A549 (cell line): ENCODE data around the gene FAM53B. TPM values are rescaled to one million over a fixed set of nuclear protein-coding genes. Genes with fewer than 3 reads are reported as not detected.

Source experiments
- ATAC-seq, 2 experiments: fragments of 200-7000 bp in 1 of 2; fragments of >200 bp in 1 of 2; cut with Nextera tagmentation in 1 of 2; cut with Tn5 transposase in 1 of 2; 3 replicates each; pipeline versions ENCODE4 v1.8.0 to v1.9.1; 2018 to 2020; ENCODE audit warnings: mild to moderate bottlenecking in 1 of 2, moderate library complexity in 1 of 2
- CTCF ChIA-PET: fragments of 300-600 bp; sonication (Branson Sonifier 250); formaldehyde crosslinking; extraction: SDS; loops from one replicate; lab custom pipeline; 2021; ENCODE audit warnings: antibody characterized with exemption, inconsistent platforms; lab: Yijun Ruan, JAX
- POLR2A ChIA-PET: fragments of 350-600 bp; formaldehyde crosslinking; extraction: SDS; loops from one replicate; lab custom pipeline; 2021; ENCODE audit warnings: antibody characterized with exemption, inconsistent platforms; lab: Yijun Ruan, JAX
- DNase-seq, 2 experiments: peaks; one replicate each; pipeline versions ENCODE4 v3.0.0 to v3.0.0-alpha.2; 2011 to 2016; ENCODE audit warnings: low read depth in 1 of 2, low spot score in 1 of 2
- FAIRE-seq: peaks from 2 replicates; lab custom pipeline; 2011; peaks lifted over from hg19 to GRCh38; lab: Jason Lieb, UNC
- H3K27ac ChIP-seq, 2 experiments: fragments of >200 bp; sonication (Bioruptor Twin); formaldehyde crosslinking; 3 replicates each; pipeline ENCODE4 v1.5.1; 2016 to 2017
- H3K4me1 ChIP-seq: fragments of >200 bp; sonication (Bioruptor Twin); formaldehyde crosslinking; 3 replicates; pipeline ENCODE4 v1.6.1; 2016
- H3K4me2 ChIP-seq: fragments of >200 bp; sonication (Bioruptor Twin); formaldehyde crosslinking; 3 replicates; pipeline ENCODE4 v1.6.1; 2016
- H3K4me3 ChIP-seq: fragments of >200 bp; sonication (Bioruptor Twin); formaldehyde crosslinking; 3 replicates; pipeline ENCODE4 v1.5.1; 2016
- H3K9me3 ChIP-seq: fragments of >200 bp; sonication (Bioruptor Twin); formaldehyde crosslinking; 3 replicates; pipeline ENCODE4 v1.6.1; 2016
- CBX2 ChIP-seq: fragments of 200-600 bp; sonication (generic); IDR thresholded peaks from 2 replicates; pipeline ENCODE4 v1.6.1; 2016; ENCODE audit warnings: low read depth, mild to moderate bottlenecking, borderline replicate concordance
- CHD2 ChIP-seq: fragments of 150-350 bp; IDR thresholded peaks from 2 replicates; pipeline ENCODE4 v1.6.1; 2014; ENCODE audit warnings: low read length; ENCODE audit not compliant: partially characterized antibody
- EHMT2 ChIP-seq: fragments of 200-600 bp; sonication (generic); IDR thresholded peaks from 2 replicates; pipeline ENCODE4 v1.6.1; 2016; ENCODE audit warnings: antibody characterized with exemption, low read depth, mild to moderate bottlenecking, moderate library complexity
- EP300 ChIP-seq, 2 experiments: fragments of >200 bp; sonication (Bioruptor Twin); formaldehyde crosslinking; IDR thresholded peaks; 2 replicates in 1 of 2; 3 replicates in 1 of 2; pipeline ENCODE4 v1.6.1; 2016 to 2017
- ESRRA ChIP-seq: fragments of 150-350 bp; IDR thresholded peaks from 2 replicates; pipeline ENCODE4 v1.6.1; 2014; ENCODE audit warnings: mild to moderate bottlenecking, low read length, borderline replicate concordance
- FOSB ChIP-seq: fragments of 250-450 bp; sonication (Bioruptor Pico); IDR thresholded peaks from 2 replicates; pipeline ENCODE4 v1.5.0; 2020; ENCODE audit warnings: mild to moderate bottlenecking, moderate library complexity
- HDAC2 ChIP-seq: fragments of 200-600 bp; sonication (generic); IDR thresholded peaks from 2 replicates; pipeline ENCODE4 v1.6.1; 2016
- HEYL ChIP-seq: fragments of 250-450 bp; sonication (Bioruptor Pico); IDR thresholded peaks from 2 replicates; pipeline ENCODE4 v1.8.0; 2021; ENCODE audit warnings: mild to moderate bottlenecking, moderate library complexity
- HOXB13 ChIP-seq: fragments of 250-450 bp; sonication (Bioruptor Pico); IDR thresholded peaks from 2 replicates; pipeline ENCODE4 v1.5.0; 2020; ENCODE audit warnings: low read depth, mild to moderate bottlenecking, moderate library complexity
- HOXB5 ChIP-seq: fragments of 250-450 bp; sonication (Bioruptor Pico); IDR thresholded peaks from 2 replicates; pipeline ENCODE4 v1.5.0; 2020; ENCODE audit warnings: mild to moderate bottlenecking, moderate library complexity
- JUN ChIP-seq, 2 experiments: fragments of >200 bp; sonication (Bioruptor Twin); formaldehyde crosslinking; IDR thresholded peaks; 2 replicates in 1 of 2; 3 replicates in 1 of 2; pipeline ENCODE4 v1.6.1; 2016 to 2017
- JUNB ChIP-seq: fragments of >200 bp; sonication (Bioruptor Twin); formaldehyde crosslinking; IDR thresholded peaks from 2 replicates; pipeline ENCODE4 v1.6.1; 2016
- KDM1A ChIP-seq: fragments of 200-600 bp; sonication (generic); IDR thresholded peaks from 2 replicates; pipeline ENCODE4 v1.6.1; 2016; ENCODE audit warnings: low read depth, mild to moderate bottlenecking
- KDM5A ChIP-seq: fragments of 200-600 bp; sonication (generic); IDR thresholded peaks from 2 replicates; pipeline ENCODE4 v1.6.1; 2016; ENCODE audit warnings: antibody characterized with exemption, mild to moderate bottlenecking
- MAZ ChIP-seq: fragments of 150-350 bp; IDR thresholded peaks from 2 replicates; pipeline ENCODE4 v1.6.1; 2014; ENCODE audit warnings: antibody characterized with exemption, low read depth, low read length, borderline replicate concordance
- MYC ChIP-seq: IDR thresholded peaks from 2 replicates; pipeline ENCODE4 v1.6.1; 2012; ENCODE audit warnings: mild to moderate bottlenecking, inconsistent platforms, low read length, improper control_type of control experiment, borderline replicate concordance
- NPAS2 ChIP-seq: fragments of 250-450 bp; sonication (Bioruptor Pico); IDR thresholded peaks from 2 replicates; pipeline ENCODE4 v1.8.0; 2022; ENCODE audit warnings: mild to moderate bottlenecking, moderate library complexity, borderline replicate concordance
- NR3C1 ChIP-seq: fragments of >200 bp; sonication (Bioruptor Twin); formaldehyde crosslinking; IDR thresholded peaks from 3 replicates; pipeline ENCODE4 v1.6.1; 2017
- PHF8 ChIP-seq: fragments of 200-600 bp; sonication (generic); IDR thresholded peaks from 2 replicates; pipeline ENCODE4 v1.6.1; 2016; ENCODE audit warnings: low read depth, mild to moderate bottlenecking, antibody characterized with exemption, moderate library complexity, borderline replicate concordance
- POLR2AphosphoS2 ChIP-seq: conservative IDR thresholded peaks from 2 replicates; pipeline ENCODE4 v1.6.1; 2012; ENCODE audit warnings: low read length, improper control_type of control experiment, inconsistent platforms
- RAD21 ChIP-seq, 2 experiments: fragments of >200 bp in 1 of 2; sonication (Bioruptor Twin) in 1 of 2; formaldehyde crosslinking in 1 of 2; IDR thresholded peaks in 1 of 2; conservative IDR thresholded peaks in 1 of 2; 2 replicates in 1 of 2; 3 replicates in 1 of 2; pipeline ENCODE4 v1.6.1; 2012 to 2018; ENCODE audit warnings: inconsistent platforms in 1 of 2
- RFX5 ChIP-seq: fragments of 450-650 bp; IDR thresholded peaks from 2 replicates; pipeline ENCODE4 v1.7.1; 2014; ENCODE audit warnings: antibody characterized with exemption, mild to moderate bottlenecking, moderate library complexity
- RNF2 ChIP-seq: fragments of 200-600 bp; sonication (generic); IDR thresholded peaks from 2 replicates; pipeline ENCODE4 v1.6.1; 2016; ENCODE audit warnings: low read depth, mild to moderate bottlenecking, antibody characterized with exemption, moderate library complexity, borderline replicate concordance
- SREBF2 ChIP-seq: fragments of 450-650 bp; IDR thresholded peaks from 2 replicates; pipeline ENCODE4 v1.6.1; 2014; ENCODE audit warnings: mild to moderate bottlenecking, moderate library complexity
- TP53 ChIP-seq: fragments of 250-450 bp; sonication (Bioruptor Pico); IDR thresholded peaks from 2 replicates; pipeline ENCODE4 v1.5.0; 2021; ENCODE audit warnings: mild to moderate bottlenecking, moderate library complexity
- ZC3H11A ChIP-seq: fragments of 450-650 bp; IDR thresholded peaks from 2 replicates; pipeline ENCODE4 v1.6.1; 2014; ENCODE audit warnings: antibody characterized with exemption, mild to moderate bottlenecking
- WGBS: methylation state at CpG from one replicate; pipeline ENCODE4 v1.1.6; 2017; ENCODE audit errors: missing lambda C conversion rate; 5-methylcytosine and 5-hydroxymethylcytosine counted together
- polyA plus RNA-seq, 4 experiments: library from polyadenylated mRNA; depleted of rRNA in 3 of 4; stranded (reverse); fragments of >200 nt; fragmentation: RNase III in 1 of 4; extraction: RNeasy Plus Mini Kit Qiagen cat#74134 plus additional on column Dnase treatment in 1 of 4; gene quantifications; 2 replicates in 3 of 4; 3 replicates in 1 of 4; pipeline ENCODE4 v1.2.3, GENCODE V29; 2011 to 2017
- TF ChIP-seq, protein P1 (sequence below): fragments of 150-350 bp; IDR thresholded peaks from 2 replicates; pipeline ENCODE4 v1.6.1; 2014; ENCODE audit warnings: low read depth, mild to moderate bottlenecking, low read length
- TF ChIP-seq, protein P2 (sequence below): fragments of 200-600 bp; sonication (generic); IDR thresholded peaks from 2 replicates; pipeline ENCODE4 v1.6.1; 2016; ENCODE audit warnings: antibody characterized with exemption, mild to moderate bottlenecking, moderate library complexity
- TF ChIP-seq, protein P3 (sequence below): fragments of 250-450 bp; sonication (Bioruptor Pico); IDR thresholded peaks from 2 replicates; pipeline ENCODE4 v1.5.0; 2021; ENCODE audit warnings: mild to moderate bottlenecking, moderate library complexity, borderline replicate concordance
- TF ChIP-seq, protein P4 (sequence below): fragments of >200 bp; sonication (Bioruptor Twin); formaldehyde crosslinking; IDR thresholded peaks from 2 replicates; pipeline ENCODE4 v1.6.1; 2016
- TF ChIP-seq, protein P5 (sequence below): fragments of 450-650 bp; IDR thresholded peaks from 2 replicates; pipeline ENCODE4 v1.6.1; 2014; ENCODE audit warnings: antibody characterized with exemption

FAM53B gene
- polyA plus RNA-seq, 2 of the 4 experiments (the other 2 are of a cell fraction), result 5.1 to 8.5 TPM

DNA sequence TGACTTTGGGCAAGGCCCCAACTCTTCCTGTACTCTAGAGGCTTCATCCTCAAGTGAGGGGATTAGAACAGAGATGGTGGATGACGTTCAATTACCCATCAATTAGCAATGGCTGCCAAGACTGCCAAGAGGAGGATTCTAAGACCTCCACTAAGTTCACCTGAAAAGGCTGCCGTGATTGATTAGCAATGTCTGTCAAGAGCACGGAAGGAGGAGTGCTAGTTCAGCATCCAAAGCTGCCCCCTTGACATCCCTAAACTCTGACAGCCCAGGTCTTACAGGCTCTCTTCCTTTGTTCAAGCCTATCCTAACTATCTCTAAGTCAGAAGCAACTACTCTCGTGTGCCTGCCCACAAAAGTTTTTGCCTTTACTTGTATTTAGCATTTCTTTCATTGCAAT lies 68.4 kb downstream of the FAM53B start:
- no peaks in the 10 kb centered on the region for H3K4me1 ChIP-seq
- POLR2A ChIA-PET, result no interaction called here
- CTCF ChIA-PET, result interaction anchor here (1.1 to 1.3 kb wide), 2 partner anchors 8 to 84 kb away, joined by 3 read pairs; no protein-coding TSS in a partner anchor
- H3K4me2 ChIP-seq, result no peak overlapping the region
- DNase-seq (no peak), ATAC-seq (no peak), FAIRE-seq (no peak)
- TF ChIP-seq POLR2AphosphoS2 (no peak), CBX2 (no peak), NPAS2 (CRISPR knock-in tag) (no peak), HOXB5 (CRISPR knock-in tag) (no peak), RFX5 (no peak), KDM1A (no peak), CHD2 (no peak), RAD21 (conservative IDR thresholded peaks at IDR 0.05 in 1 of 2, IDR thresholded peaks at IDR 0.05 in 1 of 2) (no peak), ZC3H11A (no peak), HEYL (CRISPR knock-in tag) (no peak), JUNB (no peak), KDM5A (no peak), PHF8 (no peak), SREBF2 (no peak), HOXB13 (no peak), ESRRA (no peak), TP53 (CRISPR knock-in tag) (no peak), MAZ (no peak)
- TF ChIP-seq, protein P1, sequence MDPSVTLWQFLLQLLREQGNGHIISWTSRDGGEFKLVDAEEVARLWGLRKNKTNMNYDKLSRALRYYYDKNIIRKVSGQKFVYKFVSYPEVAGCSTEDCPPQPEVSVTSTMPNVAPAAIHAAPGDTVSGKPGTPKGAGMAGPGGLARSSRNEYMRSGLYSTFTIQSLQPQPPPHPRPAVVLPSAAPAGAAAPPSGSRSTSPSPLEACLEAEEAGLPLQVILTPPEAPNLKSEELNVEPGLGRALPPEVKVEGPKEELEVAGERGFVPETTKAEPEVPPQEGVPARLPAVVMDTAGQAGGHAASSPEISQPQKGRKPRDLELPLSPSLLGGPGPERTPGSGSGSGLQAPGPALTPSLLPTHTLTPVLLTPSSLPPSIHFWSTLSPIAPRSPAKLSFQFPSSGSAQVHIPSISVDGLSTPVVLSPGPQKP, result no peak
- TF ChIP-seq, protein P2, sequence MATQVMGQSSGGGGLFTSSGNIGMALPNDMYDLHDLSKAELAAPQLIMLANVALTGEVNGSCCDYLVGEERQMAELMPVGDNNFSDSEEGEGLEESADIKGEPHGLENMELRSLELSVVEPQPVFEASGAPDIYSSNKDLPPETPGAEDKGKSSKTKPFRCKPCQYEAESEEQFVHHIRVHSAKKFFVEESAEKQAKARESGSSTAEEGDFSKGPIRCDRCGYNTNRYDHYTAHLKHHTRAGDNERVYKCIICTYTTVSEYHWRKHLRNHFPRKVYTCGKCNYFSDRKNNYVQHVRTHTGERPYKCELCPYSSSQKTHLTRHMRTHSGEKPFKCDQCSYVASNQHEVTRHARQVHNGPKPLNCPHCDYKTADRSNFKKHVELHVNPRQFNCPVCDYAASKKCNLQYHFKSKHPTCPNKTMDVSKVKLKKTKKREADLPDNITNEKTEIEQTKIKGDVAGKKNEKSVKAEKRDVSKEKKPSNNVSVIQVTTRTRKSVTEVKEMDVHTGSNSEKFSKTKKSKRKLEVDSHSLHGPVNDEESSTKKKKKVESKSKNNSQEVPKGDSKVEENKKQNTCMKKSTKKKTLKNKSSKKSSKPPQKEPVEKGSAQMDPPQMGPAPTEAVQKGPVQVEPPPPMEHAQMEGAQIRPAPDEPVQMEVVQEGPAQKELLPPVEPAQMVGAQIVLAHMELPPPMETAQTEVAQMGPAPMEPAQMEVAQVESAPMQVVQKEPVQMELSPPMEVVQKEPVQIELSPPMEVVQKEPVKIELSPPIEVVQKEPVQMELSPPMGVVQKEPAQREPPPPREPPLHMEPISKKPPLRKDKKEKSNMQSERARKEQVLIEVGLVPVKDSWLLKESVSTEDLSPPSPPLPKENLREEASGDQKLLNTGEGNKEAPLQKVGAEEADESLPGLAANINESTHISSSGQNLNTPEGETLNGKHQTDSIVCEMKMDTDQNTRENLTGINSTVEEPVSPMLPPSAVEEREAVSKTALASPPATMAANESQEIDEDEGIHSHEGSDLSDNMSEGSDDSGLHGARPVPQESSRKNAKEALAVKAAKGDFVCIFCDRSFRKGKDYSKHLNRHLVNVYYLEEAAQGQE, result no peak
- no peaks in the 10 kb centered on the region for H3K9me3 ChIP-seq
- 91% methylated on average over 4 of the region's 4 CpGs for WGBS
- H3K27ac ChIP-seq, result no peak overlapping the region
- H3K4me3 ChIP-seq, result no peak overlapping the region

DNA sequence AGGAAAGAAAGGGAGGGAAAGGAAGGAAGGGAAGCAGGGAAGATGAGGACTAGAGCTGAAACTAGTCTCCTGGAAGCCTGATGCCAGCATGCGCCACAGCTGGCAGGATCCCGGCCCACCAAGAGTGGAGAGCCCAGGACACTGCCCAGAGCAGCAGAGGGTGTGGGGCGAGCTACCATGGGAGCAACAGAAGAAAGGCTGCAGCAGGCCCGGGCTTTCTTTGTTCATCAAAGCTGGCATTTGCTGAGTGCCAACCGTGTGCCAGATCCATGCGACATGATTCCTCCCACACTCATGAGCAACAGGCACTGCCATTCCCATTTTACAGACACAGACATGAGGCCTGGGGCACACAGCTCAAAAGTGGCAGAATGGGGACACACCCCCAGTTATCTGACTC lies 68.9 kb downstream of the FAM53B start:
- 88% methylated on average over 5 of the region's 6 CpGs for WGBS
- FAIRE-seq, result no peak
- Histone ChIP-seq H3K9me3 (no peaks in the 10 kb centered on the region), H3K27ac (no peak overlapping the region), H3K4me3 (no peak overlapping the region), H3K4me2 (no peak overlapping the region), H3K4me1 (no peaks in the 10 kb centered on the region)
- CTCF ChIA-PET, result interaction anchor here (0.9 to 2.9 kb wide), 5 partner anchors 9 to 146 kb away, joined by 3 to 13 read pairs (median 3); no protein-coding TSS in a partner anchor
- no peak for ATAC-seq
- POLR2A ChIA-PET, result no interaction called here
- DNase-seq, result no peak
- TF ChIP-seq CHD2, result no peak
- TF ChIP-seq FOSB (CRISPR knock-in tag), result no peak
- TF ChIP-seq, protein P3, sequence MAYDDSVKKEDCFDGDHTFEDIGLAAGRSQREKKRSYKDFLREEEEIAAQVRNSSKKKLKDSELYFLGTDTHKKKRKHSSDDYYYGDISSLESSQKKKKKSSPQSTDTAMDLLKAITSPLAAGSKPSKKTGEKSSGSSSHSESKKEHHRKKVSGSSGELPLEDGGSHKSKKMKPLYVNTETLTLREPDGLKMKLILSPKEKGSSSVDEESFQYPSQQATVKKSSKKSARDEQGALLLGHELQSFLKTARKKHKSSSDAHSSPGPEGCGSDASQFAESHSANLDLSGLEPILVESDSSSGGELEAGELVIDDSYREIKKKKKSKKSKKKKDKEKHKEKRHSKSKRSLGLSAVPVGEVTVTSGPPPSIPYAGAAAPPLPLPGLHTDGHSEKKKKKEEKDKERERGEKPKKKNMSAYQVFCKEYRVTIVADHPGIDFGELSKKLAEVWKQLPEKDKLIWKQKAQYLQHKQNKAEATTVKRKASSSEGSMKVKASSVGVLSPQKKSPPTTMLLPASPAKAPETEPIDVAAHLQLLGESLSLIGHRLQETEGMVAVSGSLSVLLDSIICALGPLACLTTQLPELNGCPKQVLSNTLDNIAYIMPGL (CRISPR knock-in tag), result no peak
- TF ChIP-seq EHMT2, result no peak
- TF ChIP-seq RNF2, result no peak
- TF ChIP-seq, protein P4, sequence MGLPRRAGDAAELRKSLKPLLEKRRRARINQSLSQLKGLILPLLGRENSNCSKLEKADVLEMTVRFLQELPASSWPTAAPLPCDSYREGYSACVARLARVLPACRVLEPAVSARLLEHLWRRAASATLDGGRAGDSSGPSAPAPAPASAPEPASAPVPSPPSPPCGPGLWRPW, result no peak
- TF ChIP-seq EP300 (IDR thresholded peaks at IDR 0.05), result no peak
- TF ChIP-seq NR3C1, result no peak
- TF ChIP-seq, protein P5, sequence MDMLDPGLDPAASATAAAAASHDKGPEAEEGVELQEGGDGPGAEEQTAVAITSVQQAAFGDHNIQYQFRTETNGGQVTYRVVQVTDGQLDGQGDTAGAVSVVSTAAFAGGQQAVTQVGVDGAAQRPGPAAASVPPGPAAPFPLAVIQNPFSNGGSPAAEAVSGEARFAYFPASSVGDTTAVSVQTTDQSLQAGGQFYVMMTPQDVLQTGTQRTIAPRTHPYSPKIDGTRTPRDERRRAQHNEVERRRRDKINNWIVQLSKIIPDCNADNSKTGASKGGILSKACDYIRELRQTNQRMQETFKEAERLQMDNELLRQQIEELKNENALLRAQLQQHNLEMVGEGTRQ, result no peak
- TF ChIP-seq JUN (IDR thresholded peaks at IDR 0.05), result no peak
- no peak for TF ChIP-seq MYC
- TF ChIP-seq, protein P1, result no peak
- TF ChIP-seq HDAC2, result no peak
